ENCODE results near the gene CHST3.
A peak's percentile ranks its signal among the peaks of the same experiment; 100 is the strongest.
"Not testable (repeated sequence)": the region's sequence is repeated elsewhere in the genome, so short reads cannot be mapped to it uniquely, and the experiment has no call there.

The CHST3 gene

DNA sequence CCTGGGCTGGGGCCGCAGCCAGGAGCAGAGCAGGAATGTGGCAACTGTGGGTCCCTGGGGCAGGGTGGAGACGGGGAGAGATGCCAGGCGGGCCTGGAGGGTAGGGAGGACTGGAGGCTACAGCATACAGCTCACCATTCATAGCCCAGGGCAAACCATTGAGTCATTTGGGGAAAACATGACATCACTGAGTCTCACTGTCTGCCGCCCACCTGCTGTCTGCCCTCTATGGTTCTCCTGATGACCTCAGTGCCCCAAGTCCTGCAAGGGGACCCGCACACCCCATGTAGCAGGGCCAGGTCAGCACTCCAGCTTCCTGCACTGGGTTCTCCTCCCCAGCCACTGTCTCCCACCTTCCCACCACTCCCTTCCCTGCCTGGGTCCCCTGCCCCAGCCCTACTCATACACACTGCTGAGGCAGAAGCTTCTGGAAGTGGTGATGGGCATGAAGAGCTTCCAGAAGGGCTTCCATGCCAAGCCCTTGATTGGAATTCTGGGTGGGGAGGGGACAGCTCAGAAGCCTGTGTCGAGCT, 10.4 kb downstream of the CHST3 start:
- peak; percentile 77 for DNase-seq

- DNase-seq: no peak
Observed at GRCh38 chr10:71975087-71975870, 11.1 kb downstream of the CHST3 start.

GRCh38 chr10:71975871-71976725, 11.9 kb downstream of the CHST3 start:
- no peak for DNase-seq

DNA sequence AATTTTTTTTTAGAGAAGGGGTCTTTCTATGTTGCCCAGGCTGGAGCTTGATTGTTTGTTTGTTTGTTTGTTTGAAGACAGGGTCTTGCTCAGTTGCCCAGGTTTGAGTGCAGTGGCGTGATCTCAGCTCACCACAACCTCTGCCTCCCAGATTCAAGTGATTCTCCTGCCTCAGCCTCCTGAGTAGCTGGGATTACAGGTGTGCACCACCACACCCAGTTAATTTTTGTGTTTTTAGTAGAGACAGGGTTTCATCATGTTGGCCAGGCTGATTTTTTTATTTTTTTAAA, 13.4 kb downstream of the CHST3 start:
- DNase-seq: not testable (repeated sequence)

- DNase-seq: no peak
Observed at GRCh38 chr10:71978476-71978875, 14.3 kb downstream of the CHST3 start.

GRCh38 chr10:71978988-71979691, 14.9 kb downstream of the CHST3 start:
- DNase-seq: no peak

GRCh38 chr10:71979692-71980062, 15.5 kb downstream of the CHST3 start:
- DNase-seq: no peak

DNA sequence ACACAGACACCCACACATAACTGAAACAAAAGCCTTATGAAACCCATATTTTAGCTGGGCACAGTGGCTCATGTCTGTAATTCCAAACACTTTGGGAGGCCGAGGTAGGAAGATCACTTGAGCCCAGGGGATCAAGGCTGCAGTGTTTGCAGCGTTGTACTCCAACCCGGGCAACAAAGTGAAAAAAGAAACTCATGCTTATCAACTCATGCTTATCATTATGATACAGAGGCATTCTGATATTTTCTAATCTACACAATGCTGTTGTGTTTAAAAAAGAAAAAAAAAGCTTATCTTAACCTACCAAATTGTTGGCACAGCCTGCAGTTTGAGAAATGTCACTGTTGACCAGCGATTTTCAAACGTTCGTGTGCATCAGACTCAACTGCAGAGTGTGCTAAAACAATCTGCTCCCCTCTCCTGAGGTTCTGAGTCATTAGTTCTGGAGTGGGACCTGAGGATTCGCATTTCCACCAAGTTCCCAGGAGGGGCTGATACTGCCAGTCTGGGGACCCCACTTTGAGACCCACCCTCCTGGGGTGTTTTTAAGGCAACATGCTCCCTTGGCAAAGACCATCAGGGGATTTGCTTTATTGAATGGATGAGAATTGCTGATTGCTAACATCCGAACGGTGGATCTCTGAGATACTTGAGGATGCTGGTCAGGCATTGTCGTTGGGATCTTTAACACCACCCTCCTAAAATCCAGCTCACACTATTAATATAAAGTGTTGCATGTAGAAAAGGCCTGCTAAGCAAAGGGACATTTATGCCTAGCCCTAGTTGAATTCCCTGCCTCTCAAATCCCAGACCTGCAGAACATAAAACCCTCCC, 16.2 kb downstream of the CHST3 start:
- DNase-seq: no peak

DNA sequence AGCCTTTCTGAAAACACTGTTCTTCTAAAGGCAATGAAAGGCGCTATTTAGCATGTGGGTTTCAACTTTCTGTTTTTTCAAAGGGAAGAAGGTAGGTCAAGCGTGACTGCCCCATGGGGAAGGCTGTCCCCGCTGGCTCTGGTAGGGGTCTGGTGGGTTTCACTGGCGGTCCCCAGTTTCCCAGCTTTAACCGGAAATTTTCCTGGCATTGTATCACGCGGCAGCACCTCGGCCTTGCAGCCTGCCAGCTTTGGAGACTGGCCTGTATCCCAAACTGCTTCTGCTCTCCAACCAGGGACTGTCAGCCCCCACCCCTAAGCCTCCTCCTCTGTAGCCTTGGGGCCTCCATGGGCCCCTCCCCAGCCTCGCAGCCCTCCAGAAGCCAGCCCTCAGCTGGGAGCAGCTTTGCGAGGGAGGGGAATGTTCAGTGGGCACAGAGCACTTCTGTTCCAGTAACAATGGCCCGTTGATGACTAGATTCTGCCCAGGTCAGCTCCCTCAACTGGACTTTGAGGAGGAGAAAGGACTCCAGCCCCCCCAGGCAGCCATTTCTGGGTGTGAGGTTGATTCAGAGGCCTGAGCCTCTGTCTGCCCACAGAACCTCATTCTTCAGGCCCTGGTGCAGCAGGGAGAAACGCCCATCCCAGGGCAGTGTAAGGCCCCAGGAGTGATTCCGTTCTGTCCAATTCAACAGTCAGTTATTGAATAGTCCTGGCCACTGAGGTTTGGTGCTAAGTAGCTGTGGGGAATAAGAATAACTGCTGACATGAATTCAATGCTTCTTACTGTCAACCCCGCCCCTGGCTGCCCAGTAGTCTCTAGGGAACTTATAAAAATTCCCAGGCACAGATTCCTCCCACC, 17.1 kb downstream of the CHST3 start:
- DNase-seq: no peak

- DNase-seq: no peak
Observed at GRCh38 chr10:71981876-71982230, 17.7 kb downstream of the CHST3 start.

DNA sequence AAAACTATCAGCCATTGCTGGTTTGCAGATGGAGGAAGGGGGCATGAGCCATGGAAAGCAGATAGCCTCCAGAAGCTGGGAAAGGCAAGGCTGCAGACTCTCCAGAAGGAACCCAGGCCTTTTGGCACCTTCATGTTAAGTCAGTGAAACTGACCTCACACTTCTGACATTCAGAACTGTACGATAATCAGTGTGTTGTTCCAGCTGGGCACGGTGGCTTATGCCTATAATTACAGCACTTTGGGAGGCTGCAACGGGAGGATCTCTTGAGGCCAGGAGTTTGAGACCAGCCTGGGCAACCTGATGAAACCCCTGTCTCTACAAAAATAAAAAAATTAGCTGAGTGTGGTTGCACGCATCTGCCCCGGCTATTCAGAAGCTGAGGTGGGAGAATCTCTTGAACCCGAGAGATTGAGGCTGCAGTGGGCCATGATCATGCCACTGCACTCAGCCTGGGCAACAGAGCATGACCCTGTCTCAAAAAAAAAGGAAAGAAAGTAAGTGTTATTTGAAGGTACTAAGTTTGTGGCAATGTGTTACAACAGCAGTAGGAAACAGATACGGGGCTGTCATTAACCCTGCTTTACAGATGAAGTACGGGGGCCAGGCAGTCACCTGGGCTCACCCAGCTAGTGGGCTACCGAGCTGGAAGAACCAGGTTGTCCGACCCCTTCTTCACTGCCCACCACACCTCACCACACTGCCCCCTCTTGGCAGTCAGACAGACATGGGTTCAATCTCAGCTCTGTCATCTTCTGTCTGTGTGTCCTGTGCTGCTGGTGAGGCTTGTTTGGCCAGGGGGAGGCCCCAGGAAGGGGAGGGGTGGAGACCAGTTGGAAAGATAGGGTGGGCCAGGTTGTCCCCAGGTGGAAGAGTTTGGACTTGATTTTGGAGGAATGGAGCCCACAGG, 18.3 kb downstream of the CHST3 start:
- no peak for DNase-seq

DNA sequence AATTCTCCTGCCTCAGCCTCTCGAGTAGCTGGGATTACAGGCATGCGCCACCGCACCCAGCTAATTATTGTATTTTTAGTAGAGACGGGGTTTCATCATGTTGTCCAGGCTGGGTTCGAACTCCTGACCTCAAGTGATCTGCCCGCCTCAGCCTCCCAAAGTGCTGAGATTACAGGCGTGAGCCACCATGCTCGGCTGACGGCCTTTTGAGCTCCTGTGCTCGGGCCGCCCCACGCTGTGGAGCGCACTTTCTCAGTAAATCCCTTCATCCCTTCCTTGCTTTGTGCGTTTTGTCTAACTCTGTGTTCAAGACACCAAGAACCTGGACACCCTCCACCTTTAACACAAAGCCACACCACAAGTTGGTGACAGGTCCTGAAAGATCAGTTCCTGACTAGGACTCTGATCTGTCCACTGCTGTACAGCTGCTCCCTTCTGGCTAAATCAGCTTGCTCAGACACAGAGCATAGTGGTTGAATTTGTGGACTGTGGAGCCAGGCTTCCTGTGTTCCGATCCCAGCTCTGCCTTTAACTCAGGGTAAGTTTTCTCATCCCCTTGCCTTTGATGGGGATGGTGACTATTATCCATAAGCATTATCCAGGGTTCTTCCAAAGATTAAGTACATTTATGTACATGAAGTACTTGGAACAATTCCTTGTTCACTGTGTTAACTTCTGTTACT, 20.1 kb downstream of the CHST3 start:
- no peak for DNase-seq

GRCh38 chr10:71984809-71985388, 20.7 kb downstream of the CHST3 start:
- DNase-seq: no peak

GRCh38 chr10:71985542-71986250, 21.5 kb downstream of the CHST3 start:
- DNase-seq: no peak

GRCh38 chr10:71988895-71989294, 24.7 kb downstream of the CHST3 start:
- DNase-seq: not testable (repeated sequence)

- DNase-seq: no peak
Observed at GRCh38 chr10:71989661-71990454, 25.7 kb downstream of the CHST3 start.

DNA sequence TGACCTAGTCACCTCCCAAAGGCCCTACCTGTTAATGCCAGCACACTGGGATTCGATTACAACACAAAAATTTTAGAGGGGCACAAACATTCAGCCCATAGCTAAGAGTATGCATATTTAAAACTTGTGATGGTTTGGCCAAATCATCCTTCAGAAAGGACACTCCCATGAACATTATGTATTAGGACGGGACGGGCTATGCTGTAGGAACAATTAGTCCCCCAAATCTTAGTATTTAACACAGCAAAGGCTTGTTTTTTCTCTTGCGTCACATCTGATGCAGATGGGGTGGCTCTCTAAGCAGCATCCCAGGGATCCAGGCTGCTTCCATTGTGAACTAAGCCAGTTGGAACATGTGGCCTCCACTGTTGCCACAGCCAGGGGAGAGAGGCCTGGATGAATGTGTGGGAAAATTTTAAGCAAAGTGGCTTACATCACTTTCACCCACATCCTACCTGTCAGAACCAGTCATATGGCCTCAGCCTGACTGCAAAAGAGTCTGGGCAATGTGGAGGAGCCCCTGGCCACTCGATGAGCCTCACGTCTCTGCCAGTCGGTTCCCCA, 26.6 kb downstream of the CHST3 start:
- DNase-seq: no peak

GRCh38 chr10:71995449-71995848, 31.3 kb downstream of the CHST3 start:
- no peak for DNase-seq

All from activated CD4-positive, alpha-beta T cell treated with anti-CD3 and anti-CD28 coated beads for 48 hours (primary cell).